Activated T-helper 2 cell treated with anti-CD3 and anti-CD28 coated beads, Interferon-gamma antibody, Interleukin-2, Interleukin-4, amounts not matched to agents 10 μg/mL and 5 μg/mL and 100 μg/mL, durations not matched to agents 14 hours and 24 hours and 36 hours (primary cell): Measurements from ENCODE around the gene DAG1. TPM values are rescaled to one million over a fixed set of nuclear protein-coding genes. Genes with fewer than 3 reads are reported as not detected.

Source experiments
- DNase-seq: peaks from one replicate; pipeline ENCODE4 v3.0.0; 2021; ENCODE audit warnings: low spot score
- H3K27ac Mint-ChIP-seq: one replicate; pipeline ENCODE4 v1.8.0; 2021; ENCODE audit warnings: mixed read lengths
- H3K27me3 Mint-ChIP-seq: one replicate; pipeline ENCODE4 v1.8.0; 2021; ENCODE audit warnings: low read depth, mixed read lengths
- H3K36me3 Mint-ChIP-seq: one replicate; pipeline ENCODE4 v1.8.0; 2021; ENCODE audit warnings: low read depth, mixed read lengths
- H3K4me1 Mint-ChIP-seq: one replicate; pipeline ENCODE4 v1.8.0; 2021; ENCODE audit warnings: low read depth, mixed read lengths
- H3K4me3 Mint-ChIP-seq: one replicate; pipeline ENCODE4 v1.8.0; 2021; ENCODE audit warnings: low read depth, mild to moderate bottlenecking, moderate library complexity, mixed read lengths
- H3K9me3 Mint-ChIP-seq: one replicate; pipeline ENCODE4 v1.8.0; 2021; ENCODE audit warnings: mixed read lengths
- intact Hi-C: fragments of 100-400 bp; cut with micrococcal nuclease; formaldehyde crosslinking; loops from one replicate; pipeline ENCODE4 v1.15.1; 2023
- total RNA-seq: library from RNA; stranded (reverse); gene quantifications from 2 replicates; pipeline ENCODE4 v1.2.3, GENCODE V29; 2022

DAG1 gene
- total RNA-seq, 1 donor from 2014 or later, result 17.0 TPM

- peak; percentile 81 for DNase-seq
- H3K36me3 Mint-ChIP-seq, result no peaks in the 10 kb centered on the region
- peaks cover 50% of the 10 kb centered on the region for H3K27me3 Mint-ChIP-seq
- H3K4me3 Mint-ChIP-seq, result peak within 1 kb of the TSS; percentile 87
- no peaks in the 10 kb centered on the region for H3K9me3 Mint-ChIP-seq
- H3K4me1 Mint-ChIP-seq, result peaks cover 15% of the 10 kb centered on the region
- H3K27ac Mint-ChIP-seq, result peak within 1 kb of the TSS; percentile 36
- intact Hi-C loops, result loop anchor here (2.0 kb wide), 1 partner anchor 13 kb away; no protein-coding TSS in a partner anchor
Observed at GRCh38 chr3:49553692-49554632, 83.9 kb downstream of the DAG1 start, which contains the start of gene BSN. Gene BSN, plus strand, starts transcription at chr3:49554477. Its CDS starts 126 bp downstream, at chr3:49554603.

DNA sequence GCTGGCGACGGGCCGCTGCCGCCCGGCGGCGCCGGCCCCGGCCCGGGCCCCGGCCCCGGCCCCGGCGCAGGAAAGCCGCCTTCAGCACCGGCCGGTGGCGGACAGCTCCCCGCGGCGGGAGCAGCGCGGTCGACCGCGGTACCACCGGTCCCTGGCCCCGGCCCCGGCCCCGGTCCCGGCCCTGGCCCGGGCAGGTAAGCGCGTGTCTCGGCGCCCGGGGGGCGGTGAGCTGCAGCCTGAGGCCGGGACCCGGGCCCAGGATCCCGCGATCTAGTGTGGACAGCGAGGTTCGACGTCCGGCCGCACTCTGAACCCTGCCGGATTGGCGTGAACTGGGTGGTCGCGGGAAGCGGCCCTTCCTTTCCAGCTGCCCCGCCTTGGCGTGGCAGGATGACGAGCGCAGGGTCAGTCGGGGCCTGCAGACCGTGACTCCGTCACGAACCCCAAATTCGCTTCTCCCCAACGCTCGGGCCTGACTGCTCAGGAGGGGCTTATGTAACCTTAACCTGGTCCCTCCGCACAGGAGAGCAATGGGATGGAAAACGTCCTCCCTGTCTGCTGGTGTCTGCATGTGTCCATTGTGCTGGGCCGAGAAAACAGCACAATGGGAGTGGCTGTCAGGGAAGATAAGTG, 84.7 kb downstream of the DAG1 start:
- Mint-ChIP-seq H3K27me3 (peaks cover 53% of the 10 kb centered on the region), H3K27ac (no peak overlapping the region), H3K4me1 (peaks cover 20% of the 10 kb centered on the region), H3K9me3 (no peaks in the 10 kb centered on the region), H3K4me3 (peak overlapping the region; percentile 61), H3K36me3 (no peaks in the 10 kb centered on the region)
- peak; percentile 58 for DNase-seq
- intact Hi-C loops, result loop anchor here (2.0 kb wide), 1 partner anchor 14 kb away; no protein-coding TSS in a partner anchor

- H3K4me3 Mint-ChIP-seq, result no peak overlapping the region
- H3K4me1 Mint-ChIP-seq, result peaks cover 19% of the 10 kb centered on the region
- no peaks in the 10 kb centered on the region for H3K36me3 Mint-ChIP-seq
- DNase-seq, result no peak
- H3K9me3 Mint-ChIP-seq, result no peaks in the 10 kb centered on the region
- H3K27me3 Mint-ChIP-seq, result peaks cover 50% of the 10 kb centered on the region
- no peak overlapping the region for H3K27ac Mint-ChIP-seq
- intact Hi-C loops, result no loop called here
Observed at GRCh38 chr3:49556500-49557275, 86.6 kb downstream of the DAG1 start.

- no peak overlapping the region for H3K4me3 Mint-ChIP-seq
- H3K27me3 Mint-ChIP-seq, result peaks cover 24% of the 10 kb centered on the region
- H3K4me1 Mint-ChIP-seq, result peaks cover 5% of the 10 kb centered on the region
- DNase-seq, result no peak
- no peak overlapping the region for H3K27ac Mint-ChIP-seq
- H3K9me3 Mint-ChIP-seq, result no peaks in the 10 kb centered on the region
- H3K36me3 Mint-ChIP-seq, result no peaks in the 10 kb centered on the region
- intact Hi-C loops, result no loop called here
Observed at GRCh38 chr3:49563040-49563578, 93.0 kb downstream of the DAG1 start.

DNA sequence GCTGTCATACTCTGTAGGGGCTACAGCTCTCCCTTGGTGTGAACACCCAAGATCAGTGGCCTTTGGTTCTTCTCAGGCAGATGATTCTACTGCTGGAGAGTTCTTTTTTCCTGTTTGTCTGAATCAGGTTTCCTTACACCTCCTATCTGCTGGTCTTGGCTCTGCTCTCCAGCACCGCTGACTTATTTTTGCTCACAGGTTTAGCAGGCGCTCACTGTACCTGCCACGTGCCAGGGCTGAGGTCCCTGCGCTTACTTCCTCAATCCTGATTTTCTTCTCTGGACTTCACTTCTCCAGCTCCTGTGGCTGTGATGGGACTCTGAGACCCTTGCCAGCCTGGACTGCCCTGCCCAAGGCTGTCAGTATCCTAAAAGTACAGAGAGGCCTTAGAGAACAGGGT, 93.7 kb downstream of the DAG1 start:
- intact Hi-C loops, result no loop called here
- H3K9me3 Mint-ChIP-seq, result no peaks in the 10 kb centered on the region
- H3K27me3 Mint-ChIP-seq, result peaks cover 23% of the 10 kb centered on the region
- peaks cover 5% of the 10 kb centered on the region for H3K4me1 Mint-ChIP-seq
- DNase-seq, result no peak
- H3K27ac Mint-ChIP-seq, result no peak overlapping the region
- H3K4me3 Mint-ChIP-seq, result no peak overlapping the region
- no peaks in the 10 kb centered on the region for H3K36me3 Mint-ChIP-seq

DNA sequence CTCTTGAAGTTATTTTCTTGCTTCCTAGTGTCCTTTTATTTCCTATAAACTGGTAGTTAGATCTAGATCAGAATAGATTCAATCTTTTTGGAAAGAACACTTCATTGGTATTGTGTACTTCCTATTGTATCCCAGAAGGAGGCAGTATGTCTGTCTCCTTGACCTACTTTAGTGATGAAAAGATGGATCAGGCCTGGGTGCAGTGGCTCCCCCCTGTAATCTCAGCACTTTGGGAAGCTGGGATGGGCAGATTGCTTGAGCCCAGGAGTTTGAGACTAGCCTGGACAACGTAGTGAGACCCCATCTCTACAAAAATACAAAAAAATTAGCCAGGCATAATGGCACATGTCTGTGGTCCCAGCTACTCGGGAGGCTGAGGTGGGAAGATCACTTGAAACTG, 96.2 kb downstream of the DAG1 start:
- Mint-ChIP-seq H3K27me3 (peaks cover 16% of the 10 kb centered on the region), H3K27ac (no peak overlapping the region), H3K4me3 (no peak overlapping the region), H3K36me3 (no peaks in the 10 kb centered on the region), H3K9me3 (no peaks in the 10 kb centered on the region), H3K4me1 (no peaks in the 10 kb centered on the region)
- intact Hi-C loops, result no loop called here
- DNase-seq, result no peak

DNA sequence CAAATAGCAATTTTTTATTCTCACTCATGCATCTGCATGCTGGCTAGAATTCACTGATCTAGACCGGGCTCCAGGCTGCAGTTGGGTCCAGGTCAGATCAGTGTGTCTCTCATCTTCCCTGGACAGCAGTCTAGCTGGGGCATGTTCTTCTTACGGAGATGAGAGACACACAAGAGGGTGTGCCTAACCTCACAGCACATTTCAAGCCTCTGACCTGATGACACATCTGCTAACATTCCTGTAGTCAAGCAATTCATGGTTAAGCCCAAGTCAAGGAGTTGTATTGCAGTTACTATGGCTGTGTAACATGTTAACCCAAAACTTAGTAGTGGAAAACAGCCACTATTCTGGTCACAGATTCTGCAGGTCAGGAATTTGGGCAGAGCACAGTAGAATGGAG, 97.3 kb downstream of the DAG1 start:
- H3K27ac Mint-ChIP-seq, result no peak overlapping the region
- no peak overlapping the region for H3K4me3 Mint-ChIP-seq
- H3K9me3 Mint-ChIP-seq, result no peaks in the 10 kb centered on the region
- no peak for DNase-seq
- intact Hi-C loops, result no loop called here
- H3K27me3 Mint-ChIP-seq, result peaks cover 12% of the 10 kb centered on the region
- no peaks in the 10 kb centered on the region for H3K36me3 Mint-ChIP-seq
- H3K4me1 Mint-ChIP-seq, result no peaks in the 10 kb centered on the region

- Mint-ChIP-seq H3K36me3 (no peaks in the 10 kb centered on the region), H3K9me3 (no peaks in the 10 kb centered on the region), H3K4me1 (no peaks in the 10 kb centered on the region), H3K27me3 (peaks cover 10% of the 10 kb centered on the region), H3K27ac (no peak overlapping the region), H3K4me3 (no peak overlapping the region)
- DNase-seq, result no peak
- intact Hi-C loops, result no loop called here
Observed at GRCh38 chr3:49568965-49569364, 98.9 kb downstream of the DAG1 start.

- peaks cover 10% of the 10 kb centered on the region for H3K27me3 Mint-ChIP-seq
- intact Hi-C loops, result no loop called here
Observed at GRCh38 chr3:49570028-49570654, 100.1 kb downstream of the DAG1 start.

GRCh38 chr3:49582177-49582576, 112.1 kb downstream of the DAG1 start:
- Mint-ChIP-seq H3K27me3 (peaks cover 3% of the 10 kb centered on the region), H3K36me3 (no peaks in the 10 kb centered on the region), H3K9me3 (no peaks in the 10 kb centered on the region), H3K27ac (no peak overlapping the region), H3K4me1 (no peaks in the 10 kb centered on the region), H3K4me3 (no peak overlapping the region)
- intact Hi-C loops, result no loop called here
- no peak for DNase-seq

More at GRCh38 chr3:49570028-49570654, 100.1 kb downstream of the DAG1 start:
- no peaks in the 10 kb centered on the region for H3K9me3 Mint-ChIP-seq
- no peak overlapping the region for H3K27ac Mint-ChIP-seq
- DNase-seq, result no peak
- no peaks in the 10 kb centered on the region for H3K4me1 Mint-ChIP-seq
- no peak overlapping the region for H3K4me3 Mint-ChIP-seq
- H3K36me3 Mint-ChIP-seq, result no peaks in the 10 kb centered on the region
